Tibial nerve (tissue), 4 donors: ENCODE results near the gene PCDH12. TPM values are rescaled to one million over a fixed set of nuclear protein-coding genes. Genes with fewer than 3 reads are reported as not detected.

ENCODE experiments used
- DNase-seq, 2 donors: peaks; one replicate each; pipeline ENCODE4 v3.0.0-alpha.2; 2019; ENCODE audit warnings: low spot score in 2 of 2
- H3K27ac ChIP-seq, 4 donors: fragments of 200-600 bp; sonication (generic) in 3 of 4; one replicate each; pipeline ENCODE4 v1.5.1; 2017 to 2019; ENCODE audit warnings: mild to moderate bottlenecking in 1 of 4
- H3K27me3 ChIP-seq, 2 donors: fragments of 200-600 bp; sonication (generic) in 1 of 2; one replicate each; pipeline versions ENCODE4 v1.5.1 to v1.6.0; 2017 to 2019
- H3K36me3 ChIP-seq, 3 donors: fragments of 200-600 bp; sonication (generic); one replicate each; pipeline ENCODE4 v1.5.1; 2018 to 2019
- H3K4me1 ChIP-seq, 4 donors: fragments of 200-600 bp; sonication (generic) in 3 of 4; one replicate each; pipeline ENCODE4 v1.5.1; 2017 to 2019
- H3K4me3 ChIP-seq, 4 donors: fragments of 200-600 bp; sonication (generic) in 3 of 4; one replicate each; pipeline ENCODE4 v1.5.1; 2017 to 2019; ENCODE audit warnings: mild to moderate bottlenecking in 1 of 4, moderate library complexity in 1 of 4
- H3K9me3 ChIP-seq, 4 donors: fragments of 200-600 bp; sonication (generic) in 3 of 4; one replicate each; pipeline ENCODE4 v1.5.1; 2017 to 2019
- CTCF ChIP-seq, 5 experiments: fragments of 200-600 bp in 3 of 5; fragments of 450-650 bp in 2 of 5; sonication (generic) in 3 of 5; IDR thresholded peaks; one replicate each; pipeline ENCODE4 v1.5.1; 2016 to 2019; ENCODE audit warnings: antibody characterized with exemption in 5 of 5, mild to moderate bottlenecking in 3 of 5, moderate library complexity in 2 of 5
- EP300 ChIP-seq, 2 donors: sonication (generic); formaldehyde crosslinking; IDR thresholded peaks; one replicate each; pipeline ENCODE4 v1.6.1; 2017; ENCODE audit warnings: antibody characterized with exemption in 2 of 2, mild to moderate bottlenecking in 1 of 2
- POLR2A ChIP-seq, 2 donors: fragments of 450-650 bp; IDR thresholded peaks; one replicate each; pipeline ENCODE4 v1.6.1; 2017; ENCODE audit warnings: antibody characterized with exemption in 2 of 2, mild to moderate bottlenecking in 2 of 2, moderate library complexity in 2 of 2
- WGBS, 2 donors: methylation state at CpG; one replicate each; pipeline ENCODE4 v1.1.5; 2018; 5-methylcytosine and 5-hydroxymethylcytosine counted together
- total RNA-seq, 4 donors: library from RNA; depleted of rRNA; stranded (reverse); fragments of >200 nt; gene quantifications; one replicate each; pipeline ENCODE4 v1.1.0, GENCODE V29; 2016

Gene PCDH12
- total RNA-seq, 4 donors from 2014 or later, result 1.0 to 4.5 (median 2.6) TPM

- Histone ChIP-seq H3K9me3 (no peaks in the 10 kb centered on the region), H3K4me1 (peaks cover 0 to 22% (median 0%) of the 10 kb centered on the region in 4 donors), H3K36me3 (peaks cover 0 to 14% (median 0%) of the 10 kb centered on the region in 3 donors), H3K27ac (no peak overlapping the region), H3K4me3 (no peak overlapping the region), H3K27me3 (no peaks in the 10 kb centered on the region)
- WGBS, 2 donors, result 82 to 90% methylated on average over 2 of the region's 2 CpGs
- TF ChIP-seq POLR2A (IDR thresholded peaks at IDR 0.05), result no peak
- TF ChIP-seq EP300 (IDR thresholded peaks at IDR 0.05), result peak in 1 of 2 donors; percentile 23
- DNase-seq, result no peak
These were observed 3.8 kb downstream of the PCDH12 start for GRCh38 chr5:141954194-141954593.

GRCh38 chr5:141952020-141952419 lies 6.0 kb downstream of the PCDH12 start:
- Histone ChIP-seq H3K27ac (no peak overlapping the region), H3K9me3 (no peaks in the 10 kb centered on the region), H3K36me3 (peaks cover 0 to 14% (median 0%) of the 10 kb centered on the region in 3 donors), H3K4me3 (no peak overlapping the region), H3K27me3 (no peaks in the 10 kb centered on the region), H3K4me1 (peaks cover 0 to 8% (median 0%) of the 10 kb centered on the region in 4 donors)
- 56 to 66% methylated on average over 2 of the region's 2 CpGs for WGBS, 2 donors
- TF ChIP-seq CTCF (IDR thresholded peaks at IDR 0.05) (no peak), EP300 (IDR thresholded peaks at IDR 0.05) (no peak), POLR2A (IDR thresholded peaks at IDR 0.05) (no peak)
- no peak for DNase-seq

- Histone ChIP-seq H3K9me3 (no peaks in the 10 kb centered on the region), H3K36me3 (peaks cover 0 to 14% (median 0%) of the 10 kb centered on the region in 3 donors), H3K4me3 (no peak overlapping the region), H3K4me1 (peaks cover 0 to 10% (median 0%) of the 10 kb centered on the region in 4 donors), H3K27me3 (no peaks in the 10 kb centered on the region), H3K27ac (no peak overlapping the region)
- WGBS, 2 donors, result 34 to 44% methylated on average over 9 of the region's 9 CpGs
- TF ChIP-seq CTCF (IDR thresholded peaks at IDR 0.05) (peak in 1 of 5 experiments; percentile 17), POLR2A (IDR thresholded peaks at IDR 0.05) (no peak)
- DNase-seq, result no peak
These were observed 6.6 kb downstream of the PCDH12 start for GRCh38 chr5:141951332-141951781.

- Histone ChIP-seq H3K4me3 (no peak overlapping the region), H3K4me1 (peaks cover 0 to 19% (median 0%) of the 10 kb centered on the region in 4 donors), H3K27ac (no peak overlapping the region), H3K27me3 (no peaks in the 10 kb centered on the region), H3K36me3 (peaks cover 0 to 14% (median 0%) of the 10 kb centered on the region in 3 donors), H3K9me3 (no peaks in the 10 kb centered on the region)
- 84 to 89% methylated on average over 3 of the region's 3 CpGs for WGBS, 2 donors
- no peak for DNase-seq
- no peak for TF ChIP-seq CTCF (IDR thresholded peaks at IDR 0.05)
- TF ChIP-seq POLR2A (IDR thresholded peaks at IDR 0.05), result no peak
- no peak for TF ChIP-seq EP300 (IDR thresholded peaks at IDR 0.05)
These were observed 7.6 kb downstream of the PCDH12 start for GRCh38 chr5:141950207-141951005.

- Histone ChIP-seq H3K27ac (no peak overlapping the region), H3K36me3 (peaks cover 0 to 7% (median 0%) of the 10 kb centered on the region in 3 donors), H3K27me3 (no peaks in the 10 kb centered on the region), H3K4me1 (peaks cover 0 to 19% (median 0%) of the 10 kb centered on the region in 4 donors), H3K9me3 (no peaks in the 10 kb centered on the region), H3K4me3 (no peak overlapping the region)
- 83 to 88% methylated on average over 2 of the region's 2 CpGs for WGBS, 2 donors
- TF ChIP-seq CTCF (IDR thresholded peaks at IDR 0.05) (no peak), POLR2A (IDR thresholded peaks at IDR 0.05) (no peak), EP300 (IDR thresholded peaks at IDR 0.05) (no peak)
- no peak for DNase-seq
These were observed 8.5 kb downstream of the PCDH12 start for GRCh38 chr5:141949511-141949910.
